NCI-H1436 (cell line): ENCODE results near the gene NRROS.

Experiments used
- DNase-seq: peaks from one replicate; lab custom pipeline; 2025; lab: John Stamatoyannopoulos, UW

NRROS gene

DNA sequence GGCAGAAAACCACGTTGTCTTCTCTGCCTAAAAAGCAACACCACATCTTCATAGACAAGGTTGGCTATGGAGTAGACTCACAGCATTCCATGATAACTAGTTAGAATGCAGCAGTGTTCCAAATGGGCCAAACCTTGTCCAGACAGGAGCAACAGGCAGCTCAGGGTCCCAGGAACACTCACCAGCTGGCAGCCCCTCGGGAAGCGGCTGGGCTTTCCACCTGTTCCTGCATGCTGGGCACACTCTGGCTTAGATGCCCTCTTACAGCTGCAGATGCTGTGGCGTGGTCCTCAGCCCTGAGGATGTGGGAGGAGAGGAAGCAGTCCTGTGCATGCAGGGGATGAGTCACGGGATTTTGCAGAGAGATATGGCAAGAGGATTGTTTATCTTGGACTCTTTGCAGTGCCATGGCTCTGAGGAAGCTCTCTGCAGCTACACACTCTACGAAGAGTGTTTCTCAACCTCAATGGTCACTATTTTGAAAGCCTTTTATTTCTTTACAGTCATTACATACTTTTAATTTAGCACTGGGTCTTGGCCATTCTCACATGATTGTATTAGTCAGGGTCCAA is 11.3 kb downstream of the NRROS start:
- DNase-seq, result no peak

DNA sequence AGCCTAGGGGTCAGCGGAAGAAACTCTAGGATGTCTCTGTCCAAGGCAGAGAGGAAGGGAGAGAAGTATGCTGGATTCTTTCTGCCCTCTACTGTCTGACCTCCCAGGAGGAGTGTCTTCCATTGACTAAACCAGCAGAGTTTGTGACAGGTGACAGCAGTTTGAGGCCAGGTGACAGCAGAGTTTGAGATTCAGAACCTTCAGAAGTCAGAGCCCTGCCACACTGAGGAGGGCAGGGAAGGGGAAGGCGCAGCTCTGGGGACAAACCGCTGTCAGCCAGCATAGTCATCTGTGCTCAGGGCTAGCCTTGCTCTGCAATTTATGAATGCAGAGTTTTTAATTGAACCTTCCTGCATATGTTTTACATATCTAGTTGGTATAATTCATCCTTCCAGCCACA is 12.3 kb downstream of the NRROS start:
- DNase-seq, result no peak

DNA sequence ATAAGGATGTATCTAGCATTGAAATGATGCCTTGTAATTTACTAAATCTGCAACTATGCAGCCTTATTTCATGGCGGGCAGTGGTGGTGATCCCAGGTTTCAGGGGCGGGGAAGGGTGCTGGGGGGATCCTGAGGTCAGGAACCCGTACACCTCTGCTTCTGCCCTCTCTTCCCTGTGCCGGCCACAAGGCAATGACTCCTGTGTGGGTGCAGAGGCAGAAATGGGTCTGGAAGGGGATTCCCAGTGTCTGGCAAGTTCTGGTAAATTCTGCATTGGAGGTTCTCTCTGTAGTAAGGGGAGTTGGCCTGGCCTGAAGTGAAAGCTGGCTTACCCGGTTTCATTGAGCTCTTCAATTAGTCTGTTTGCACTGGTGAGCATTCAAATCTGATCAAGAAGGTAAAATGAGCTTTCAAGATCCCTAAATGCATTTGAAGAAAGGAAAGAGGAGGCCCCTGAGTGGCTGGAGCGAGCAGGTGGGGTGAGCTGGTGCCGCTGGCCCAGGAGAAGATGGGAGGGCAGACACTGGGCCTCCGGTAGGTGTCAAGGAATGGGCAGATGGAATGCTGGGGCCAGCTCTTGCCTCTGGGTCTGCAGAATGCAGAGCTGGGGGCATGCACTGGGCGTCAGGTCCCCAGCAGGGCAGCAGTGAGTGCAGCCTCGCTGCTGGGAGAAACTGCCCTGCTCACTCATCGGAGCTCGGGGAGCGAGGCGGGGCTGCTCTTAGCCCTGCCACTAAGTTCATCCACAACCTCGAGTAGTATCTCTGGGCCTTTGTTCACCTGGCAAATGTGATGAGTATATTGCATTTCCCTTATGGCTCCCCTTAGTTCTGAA is 13.7 kb downstream of the NRROS start:
- no peak for DNase-seq

DNA sequence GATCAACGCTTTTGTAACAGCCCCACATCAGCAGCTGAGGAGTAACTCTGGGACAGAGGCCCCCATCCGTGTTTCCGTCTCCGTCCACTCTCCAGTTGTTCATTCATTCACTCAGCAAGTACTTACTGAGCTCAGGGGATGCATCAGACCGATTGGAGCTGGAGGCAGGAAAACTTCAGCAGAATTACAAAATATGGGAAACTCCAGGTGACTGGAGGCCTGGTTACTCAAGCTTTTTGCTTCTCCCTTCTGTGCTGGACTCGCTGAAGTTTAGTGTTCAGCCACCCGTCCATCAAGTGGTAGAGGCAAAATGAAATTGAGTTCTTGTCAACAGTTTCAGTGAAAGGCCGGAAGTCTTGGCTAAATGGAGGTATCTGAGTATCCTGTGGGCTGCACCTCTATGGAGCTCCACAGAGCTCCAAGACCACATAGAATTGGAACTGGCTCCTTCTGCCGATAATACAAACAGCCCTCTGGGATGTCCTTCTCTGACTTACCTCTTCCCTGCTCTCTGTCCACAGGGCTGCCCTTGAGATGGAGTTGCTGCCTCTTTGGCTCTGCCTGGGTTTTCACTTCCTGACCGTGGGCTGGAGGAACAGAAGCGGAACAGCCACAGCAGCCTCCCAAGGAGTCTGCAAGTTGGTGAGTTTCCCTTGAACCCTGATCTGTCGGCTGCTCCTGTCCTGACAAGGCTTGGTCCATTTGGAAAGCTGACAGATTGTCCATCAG is 14.7 kb downstream of the NRROS start:
- DNase-seq, result no peak

DNA sequence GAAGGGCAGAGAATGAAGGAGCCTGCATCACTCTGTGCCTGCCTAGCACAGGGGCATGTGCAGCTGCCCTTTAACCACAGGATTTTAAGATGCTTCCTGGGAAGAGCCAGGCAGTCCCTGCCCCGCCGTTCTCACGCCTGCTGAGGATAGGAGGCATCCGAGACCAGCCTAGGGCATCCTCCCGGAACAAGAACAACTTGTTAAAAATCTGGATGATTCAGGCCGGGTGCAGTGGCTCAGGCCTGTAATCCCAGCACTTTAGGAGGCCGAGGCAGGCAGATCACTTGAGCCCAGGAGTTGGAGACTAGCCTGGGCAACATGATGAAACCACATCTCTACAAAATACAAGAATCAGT is 15.2 kb downstream of the NRROS start:
- DNase-seq, result no peak

DNA sequence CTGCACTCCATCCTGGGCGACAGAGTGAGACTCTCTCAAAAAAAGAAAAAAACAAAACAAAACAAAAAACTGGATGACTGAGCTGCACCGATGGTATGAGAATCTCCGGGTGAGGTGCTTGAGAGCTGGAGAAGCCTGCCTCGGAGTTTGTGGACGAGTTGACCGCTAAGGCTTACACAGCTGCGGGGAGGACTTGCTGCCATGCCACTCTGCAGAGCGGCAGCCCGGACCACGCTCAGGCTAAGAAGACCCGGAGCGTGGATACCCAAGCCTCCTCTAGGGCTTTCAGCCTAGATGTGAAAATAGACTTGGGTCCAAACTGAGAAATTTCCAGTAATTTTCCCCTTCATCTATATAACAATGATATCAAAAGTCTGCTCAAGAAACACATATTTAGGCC is 16.0 kb downstream of the NRROS start:
- DNase-seq, result no peak

DNA sequence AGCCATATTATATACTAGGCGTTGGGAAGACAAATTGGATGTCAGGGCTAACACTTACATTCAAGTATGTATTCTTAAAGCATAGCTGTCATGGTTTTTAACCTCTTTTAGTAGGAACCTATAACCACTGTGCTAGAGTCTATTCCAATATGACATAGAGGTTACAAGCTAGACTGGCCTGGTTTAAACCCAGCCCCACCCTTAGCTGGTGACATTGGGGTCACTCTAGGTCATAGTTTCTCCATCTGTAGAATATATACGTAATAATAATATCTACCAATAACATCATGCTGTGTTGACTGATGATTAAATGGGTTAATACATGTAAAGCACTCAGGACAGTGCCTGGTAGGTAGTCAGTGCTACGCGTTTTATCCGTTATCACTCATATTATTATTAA is 16.7 kb downstream of the NRROS start:
- no peak for DNase-seq

DNA sequence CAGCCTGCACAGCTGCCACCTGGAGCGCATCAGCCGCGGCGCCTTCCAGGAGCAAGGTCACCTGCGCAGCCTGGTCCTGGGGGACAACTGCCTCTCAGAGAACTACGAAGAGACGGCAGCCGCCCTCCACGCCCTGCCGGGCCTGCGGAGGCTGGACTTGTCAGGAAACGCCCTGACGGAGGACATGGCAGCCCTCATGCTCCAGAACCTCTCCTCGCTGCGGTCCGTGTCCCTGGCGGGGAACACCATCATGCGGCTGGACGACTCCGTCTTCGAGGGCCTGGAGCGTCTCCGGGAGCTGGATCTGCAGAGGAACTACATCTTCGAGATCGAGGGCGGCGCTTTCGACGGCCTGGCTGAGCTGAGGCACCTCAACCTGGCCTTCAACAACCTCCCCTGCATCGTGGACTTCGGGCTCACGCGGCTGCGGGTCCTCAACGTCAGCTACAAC is 20.4 kb downstream of the NRROS start:
- DNase-seq, result no peak

DNA sequence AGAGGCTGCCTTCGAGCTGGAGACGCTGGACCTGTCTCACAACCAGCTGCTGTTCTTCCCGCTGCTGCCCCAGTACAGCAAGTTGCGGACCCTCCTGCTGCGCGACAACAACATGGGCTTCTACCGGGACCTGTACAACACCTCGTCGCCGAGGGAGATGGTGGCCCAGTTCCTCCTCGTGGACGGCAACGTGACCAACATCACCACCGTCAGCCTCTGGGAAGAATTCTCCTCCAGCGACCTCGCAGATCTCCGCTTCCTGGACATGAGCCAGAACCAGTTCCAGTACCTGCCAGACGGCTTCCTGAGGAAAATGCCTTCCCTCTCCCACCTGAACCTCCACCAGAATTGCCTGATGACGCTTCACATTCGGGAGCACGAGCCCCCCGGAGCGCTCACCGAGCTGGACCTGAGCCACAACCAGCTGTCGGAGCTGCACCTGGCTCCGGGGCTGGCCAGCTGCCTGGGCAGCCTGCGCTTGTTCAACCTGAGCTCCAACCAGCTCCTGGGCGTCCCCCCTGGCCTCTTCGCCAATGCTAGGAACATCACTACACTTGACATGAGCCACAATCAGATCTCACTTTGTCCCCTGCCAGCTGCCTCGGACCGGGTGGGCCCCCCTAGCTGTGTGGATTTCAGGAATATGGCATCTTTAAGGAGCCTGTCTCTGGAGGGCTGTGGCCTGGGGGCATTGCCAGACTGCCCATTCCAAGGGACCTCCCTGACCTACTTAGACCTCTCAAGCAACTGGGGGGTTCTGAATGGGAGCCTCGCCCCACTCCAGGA is 21.1 kb downstream of the NRROS start:
- DNase-seq, result no peak

DNA sequence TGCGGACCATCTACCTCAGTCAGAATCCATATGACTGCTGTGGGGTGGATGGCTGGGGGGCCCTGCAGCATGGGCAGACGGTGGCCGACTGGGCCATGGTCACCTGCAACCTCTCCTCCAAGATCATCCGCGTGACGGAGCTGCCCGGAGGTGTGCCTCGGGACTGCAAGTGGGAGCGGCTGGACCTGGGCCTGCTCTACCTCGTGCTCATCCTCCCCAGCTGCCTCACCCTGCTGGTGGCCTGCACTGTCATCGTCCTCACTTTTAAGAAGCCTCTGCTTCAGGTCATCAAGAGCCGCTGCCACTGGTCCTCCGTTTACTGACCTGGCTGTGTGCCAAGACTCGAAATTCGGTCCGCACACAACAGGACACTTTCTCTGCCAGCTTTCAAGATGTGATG is 21.9 kb downstream of the NRROS start:
- DNase-seq, result no peak

DNA sequence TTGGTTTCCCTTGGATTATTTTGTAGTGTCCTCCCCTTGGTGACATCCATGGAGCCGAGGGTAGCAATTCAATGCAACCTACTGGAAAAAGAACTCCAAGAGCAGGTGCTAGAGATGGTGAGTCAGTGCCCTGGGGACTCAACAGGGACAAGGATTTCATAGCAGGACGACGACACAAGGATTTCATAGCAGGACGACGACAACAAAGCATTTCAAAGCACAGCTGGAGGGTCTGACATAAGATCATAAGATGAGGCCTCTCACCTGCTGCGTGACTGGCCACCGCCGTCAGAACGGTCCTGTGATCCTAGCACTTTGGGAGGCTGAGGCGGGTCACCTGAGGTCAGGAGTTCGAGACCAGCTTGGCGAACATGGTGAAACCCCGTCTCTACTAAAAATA is 22.5 kb downstream of the NRROS start:
- DNase-seq, result peak; percentile 18

DNA sequence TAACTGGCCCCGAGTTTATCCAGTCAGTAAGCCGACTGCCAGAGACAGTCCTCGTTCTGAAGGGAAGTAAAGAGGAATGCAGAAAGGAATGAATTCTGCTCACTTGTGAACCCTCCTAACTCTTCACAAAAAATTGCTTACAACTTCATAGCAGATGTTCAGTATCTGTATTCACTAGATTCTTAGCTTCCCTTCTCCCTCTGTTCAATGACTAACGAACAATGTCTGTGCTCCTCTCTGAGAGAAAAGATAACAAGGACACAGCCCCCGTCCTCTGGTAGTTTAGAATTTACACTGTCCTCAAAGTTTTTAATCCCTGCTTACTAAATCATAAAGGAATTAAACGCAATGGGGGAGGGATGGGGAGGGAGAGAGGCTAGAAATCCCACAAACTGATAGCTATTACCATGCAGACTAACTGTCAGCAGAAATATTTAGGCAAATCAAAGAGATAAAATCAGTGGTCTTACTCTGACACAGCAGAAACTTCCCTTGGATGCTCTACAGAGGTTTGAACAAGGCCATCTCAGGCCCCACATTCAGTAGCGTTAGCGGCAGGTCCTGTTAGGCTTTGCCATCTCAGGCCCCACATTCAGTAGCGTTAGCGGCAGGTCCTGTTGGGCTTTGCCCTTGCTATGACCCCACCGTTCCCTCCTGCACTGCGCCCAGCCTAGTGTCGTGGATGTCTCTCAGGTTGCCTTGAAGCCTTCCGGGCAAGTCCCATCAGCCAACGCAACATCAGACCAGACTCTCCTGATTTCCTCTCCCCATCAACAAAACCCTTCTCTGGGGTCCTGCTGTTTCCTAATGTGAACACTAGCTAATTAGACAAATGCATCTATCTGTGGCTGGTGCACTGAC is 23.4 kb downstream of the NRROS start:
- DNase-seq, result no peak

DNA sequence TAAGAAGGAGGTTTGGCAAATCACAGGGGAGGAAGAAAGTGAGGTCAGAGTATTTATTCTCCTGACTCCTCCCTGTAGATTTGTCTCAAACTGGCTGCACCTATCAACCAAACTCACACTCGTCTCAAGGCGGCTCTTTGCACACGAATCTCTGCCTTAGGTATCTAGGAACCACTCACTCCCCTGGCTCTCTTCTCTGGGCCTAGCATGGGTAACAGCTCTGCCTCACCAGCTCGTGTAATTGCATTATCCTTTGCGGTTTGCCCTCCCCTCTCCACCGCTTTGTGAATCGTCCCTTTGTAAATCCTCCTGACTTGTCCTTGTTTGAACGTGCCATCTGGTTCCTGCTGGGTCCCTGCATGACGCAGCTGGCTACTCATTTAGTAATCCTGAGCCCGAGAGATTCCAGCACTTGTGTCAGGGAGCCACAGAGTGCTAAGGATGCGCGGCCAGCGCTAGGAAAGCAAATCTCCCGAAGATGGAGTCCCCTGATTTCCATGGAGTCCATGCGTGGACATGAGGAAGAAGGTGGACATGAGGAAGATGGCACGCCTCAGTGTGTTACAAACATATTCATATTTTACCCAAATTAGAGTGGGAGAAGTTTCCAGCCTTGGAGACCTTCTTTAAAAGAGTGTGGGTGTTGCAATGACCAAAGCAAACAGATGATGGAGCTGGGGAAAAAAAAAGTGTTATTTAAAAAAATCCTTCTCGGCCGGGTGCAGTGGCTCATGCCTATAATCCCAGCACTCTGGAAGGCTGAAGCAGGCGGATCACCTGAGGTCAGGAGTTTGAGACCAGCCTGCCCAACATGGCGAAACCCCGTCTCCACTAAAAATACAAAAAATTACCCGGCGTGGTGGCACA is 26.7 kb downstream of the NRROS start:
- peak; percentile 34 for DNase-seq

DNA sequence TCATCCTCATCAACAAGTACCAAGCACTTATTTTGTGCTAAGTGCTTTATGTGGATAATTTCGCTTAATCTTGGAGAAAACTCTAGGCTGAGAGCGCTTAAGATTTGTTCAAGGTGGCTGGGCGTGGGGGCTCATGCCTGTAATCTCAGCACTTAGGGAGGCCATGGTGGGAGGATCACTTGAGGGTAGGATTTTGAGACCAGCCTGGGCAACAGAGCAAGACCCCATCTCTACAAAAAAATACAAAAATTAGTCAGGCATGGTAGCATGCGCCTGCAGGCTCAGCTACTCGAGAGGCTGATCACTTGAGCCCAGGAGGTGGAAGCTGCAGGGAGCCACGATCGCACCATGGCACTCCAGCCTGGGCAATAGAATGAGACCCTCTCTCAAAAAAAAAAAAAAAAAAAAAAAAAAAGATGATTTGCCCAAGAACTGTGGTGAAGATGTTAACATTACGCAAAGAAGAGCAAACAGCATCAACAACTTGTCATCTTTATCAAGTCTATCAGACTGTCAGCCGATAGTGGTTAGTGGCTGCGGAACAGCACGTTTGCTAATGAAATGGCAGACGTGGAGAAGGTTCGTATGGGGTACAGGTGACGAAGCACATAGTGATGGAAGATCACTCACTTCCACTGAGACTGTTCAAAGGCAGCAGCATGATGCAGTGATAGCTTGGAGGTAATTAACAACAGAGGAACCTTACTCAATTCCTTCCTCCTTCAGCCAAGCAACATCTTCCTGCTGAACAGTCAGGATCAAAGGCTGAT is 27.7 kb downstream of the NRROS start:
- no peak for DNase-seq

DNA sequence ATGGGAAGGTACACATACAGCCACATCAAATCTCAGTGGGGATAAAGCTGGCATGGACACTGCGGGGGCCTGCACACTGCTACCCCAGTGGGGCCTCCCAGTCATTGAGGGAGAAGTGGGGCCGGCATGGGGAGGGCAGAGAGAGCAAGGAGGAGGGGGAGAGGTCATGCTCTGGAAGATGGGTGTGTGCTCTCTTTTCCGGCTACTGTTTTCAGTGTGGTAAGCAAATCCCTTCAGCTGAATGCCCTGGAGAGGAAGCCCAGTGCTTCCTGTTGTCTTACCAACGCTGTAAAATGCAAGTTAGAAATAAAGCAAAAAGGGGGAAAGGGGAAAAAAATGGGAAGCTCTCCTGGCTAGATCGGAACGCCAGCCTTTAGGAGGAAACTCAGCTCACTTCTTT is 30.8 kb downstream of the NRROS start:
- no peak for DNase-seq

DNA sequence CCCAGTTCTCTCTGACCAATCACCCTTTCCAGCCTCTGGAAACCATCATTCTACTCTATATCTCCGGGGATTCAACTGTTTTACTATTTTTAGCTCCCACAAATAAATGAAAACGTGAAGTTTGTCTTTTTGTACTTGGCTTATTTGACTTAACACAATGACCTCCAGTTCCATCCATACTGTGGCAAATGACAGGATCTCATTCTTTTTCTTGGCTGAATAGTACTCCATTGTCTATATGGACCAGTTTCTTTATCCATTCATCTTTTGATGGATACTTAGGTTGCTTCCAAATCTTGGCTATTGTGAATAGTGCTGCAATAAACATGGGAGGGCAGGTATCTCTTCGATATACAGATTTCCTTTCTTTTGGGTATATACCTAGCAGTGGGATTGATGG is 34.1 kb downstream of the NRROS start:
- DNase-seq, result no peak

DNA sequence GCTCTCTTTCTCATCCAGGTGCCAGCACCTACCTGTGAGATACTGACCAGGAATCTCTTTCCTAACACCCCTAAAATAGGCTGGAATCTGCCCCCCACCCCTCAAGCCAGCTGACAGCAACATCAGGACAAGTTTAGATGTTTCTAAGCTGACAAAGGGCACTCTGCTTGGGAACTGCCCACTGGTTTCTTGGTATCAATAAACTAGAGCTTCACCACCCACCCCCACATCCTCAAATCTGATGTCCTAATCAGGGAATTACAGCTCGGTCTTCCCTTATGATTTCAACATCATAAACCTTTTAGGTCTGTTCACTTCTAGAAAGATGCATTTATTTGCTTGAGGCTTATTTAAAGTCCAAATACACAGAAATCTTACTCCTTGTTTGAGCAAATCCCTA is 37.9 kb downstream of the NRROS start:
- DNase-seq, result no peak

DNA sequence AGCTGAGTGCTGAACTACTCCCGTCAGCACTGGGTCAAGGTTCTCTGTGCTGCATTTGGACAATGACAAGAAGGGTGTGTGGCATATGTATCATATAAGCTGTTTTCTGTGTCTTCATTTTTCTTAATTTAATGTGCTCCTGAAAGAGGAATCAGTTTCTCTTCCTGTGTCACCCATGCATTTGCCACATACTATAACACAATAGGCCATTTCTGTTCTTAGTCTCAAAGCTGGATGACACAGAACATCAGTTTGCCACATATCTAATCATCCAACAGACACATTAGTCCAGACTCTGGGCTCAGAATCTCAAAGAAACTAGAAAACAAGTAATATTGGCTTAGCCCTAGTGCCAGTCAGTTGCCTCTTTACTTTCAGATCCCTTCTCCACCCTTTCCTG is 38.4 kb downstream of the NRROS start:
- no peak for DNase-seq

DNA sequence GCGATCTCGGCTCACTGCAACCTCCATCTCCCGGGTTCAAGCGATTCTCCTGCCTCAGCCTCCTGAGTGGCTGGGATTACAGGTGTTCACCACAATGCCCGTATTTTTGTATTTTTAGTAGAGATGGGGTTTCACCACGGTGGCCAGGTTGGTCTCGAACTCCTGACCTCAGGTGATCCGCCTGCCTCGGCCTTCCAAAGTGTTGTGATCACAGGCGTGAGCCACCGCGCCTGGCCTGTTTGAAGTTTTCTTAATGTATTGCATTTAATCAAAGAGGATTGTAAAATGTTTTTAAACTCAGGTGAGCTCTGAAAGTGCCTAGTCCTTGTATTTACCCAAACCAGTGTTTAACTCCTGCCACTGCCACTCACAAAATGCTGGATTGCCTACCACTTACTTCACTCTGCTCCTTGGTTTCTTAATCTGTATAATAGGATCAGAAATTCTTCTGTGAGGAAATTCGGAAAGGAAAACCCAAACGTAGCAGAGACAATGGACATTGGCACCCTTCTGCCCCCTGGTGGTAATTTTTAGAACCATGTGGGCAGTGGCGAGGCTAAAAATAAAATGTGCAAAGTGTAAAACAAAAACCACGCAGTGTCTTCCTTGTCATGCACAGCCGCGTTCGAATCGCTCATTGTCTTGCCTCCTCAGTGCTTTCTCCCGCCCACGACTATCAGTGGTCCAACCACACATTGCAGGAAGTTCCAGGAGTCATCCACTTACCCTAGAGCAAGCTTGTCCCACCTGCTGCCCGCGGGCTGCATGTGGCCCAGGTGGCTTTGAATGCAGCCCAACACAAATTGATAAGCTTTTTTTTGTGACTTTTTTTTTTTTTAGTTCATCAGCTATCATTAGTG is 45.3 kb downstream of the NRROS start:
- peak; percentile 71 for DNase-seq
